Activated CD4-positive, alpha-beta T cell treated with anti-CD3 and anti-CD28 coated beads, Interleukin-2, amount 10 ng/mL, durations not matched to agents 24 days and 14 days (primary cell): Measurements from ENCODE around the gene TSC2. TPM values are rescaled to one million over a fixed set of nuclear protein-coding genes. Genes with fewer than 3 reads are reported as not detected.

ENCODE experiments used
- DNase-seq: peaks from one replicate; pipeline ENCODE4 v3.0.0; 2022
- H3K27ac Mint-ChIP-seq: one replicate; pipeline ENCODE4 v1.8.0; 2022; ENCODE audit warnings: mild to moderate bottlenecking, mixed read lengths
- H3K27me3 Mint-ChIP-seq: one replicate; pipeline ENCODE4 v1.8.0; 2022; ENCODE audit warnings: mixed read lengths
- H3K36me3 Mint-ChIP-seq: one replicate; pipeline ENCODE4 v1.8.0; 2022; ENCODE audit warnings: low read depth, mild to moderate bottlenecking, mixed read lengths
- H3K4me1 Mint-ChIP-seq: one replicate; pipeline ENCODE4 v1.8.0; 2021; ENCODE audit warnings: mixed read lengths
- H3K4me3 Mint-ChIP-seq: one replicate; pipeline ENCODE4 v1.8.0; 2022; ENCODE audit warnings: mild to moderate bottlenecking, moderate library complexity, mixed read lengths
- H3K9me3 Mint-ChIP-seq: one replicate; pipeline ENCODE4 v1.8.0; 2021; ENCODE audit warnings: mixed read lengths
- intact Hi-C: fragments of 100-400 bp; cut with micrococcal nuclease; formaldehyde crosslinking; loops from one replicate; pipeline ENCODE4 v1.15.1; 2023
- total RNA-seq: library from RNA; stranded (reverse); gene quantifications from 2 replicates; pipeline ENCODE4 v1.2.3, GENCODE V29; 2022

Gene TSC2
- total RNA-seq, 1 donor from 2014 or later, result 98.8 TPM

GRCh38 chr16:2019518-2019920 lies 28.3 kb upstream of the TSC2 start, which contains the start of gene NPW:
NPW (plus strand) TSS chr16:2019785.
- Mint-ChIP-seq H3K4me1 (peaks cover 12% of the 10 kb centered on the region), H3K27ac (no peak within 1 kb of the TSS), H3K36me3 (no peaks in the 10 kb centered on the region), H3K27me3 (peaks cover 31% of the 10 kb centered on the region), H3K9me3 (no peaks in the 10 kb centered on the region), H3K4me3 (peak within 1 kb of the TSS; percentile 62)
- intact Hi-C loops, result no loop called here
- peak; percentile 74 for DNase-seq

DNA sequence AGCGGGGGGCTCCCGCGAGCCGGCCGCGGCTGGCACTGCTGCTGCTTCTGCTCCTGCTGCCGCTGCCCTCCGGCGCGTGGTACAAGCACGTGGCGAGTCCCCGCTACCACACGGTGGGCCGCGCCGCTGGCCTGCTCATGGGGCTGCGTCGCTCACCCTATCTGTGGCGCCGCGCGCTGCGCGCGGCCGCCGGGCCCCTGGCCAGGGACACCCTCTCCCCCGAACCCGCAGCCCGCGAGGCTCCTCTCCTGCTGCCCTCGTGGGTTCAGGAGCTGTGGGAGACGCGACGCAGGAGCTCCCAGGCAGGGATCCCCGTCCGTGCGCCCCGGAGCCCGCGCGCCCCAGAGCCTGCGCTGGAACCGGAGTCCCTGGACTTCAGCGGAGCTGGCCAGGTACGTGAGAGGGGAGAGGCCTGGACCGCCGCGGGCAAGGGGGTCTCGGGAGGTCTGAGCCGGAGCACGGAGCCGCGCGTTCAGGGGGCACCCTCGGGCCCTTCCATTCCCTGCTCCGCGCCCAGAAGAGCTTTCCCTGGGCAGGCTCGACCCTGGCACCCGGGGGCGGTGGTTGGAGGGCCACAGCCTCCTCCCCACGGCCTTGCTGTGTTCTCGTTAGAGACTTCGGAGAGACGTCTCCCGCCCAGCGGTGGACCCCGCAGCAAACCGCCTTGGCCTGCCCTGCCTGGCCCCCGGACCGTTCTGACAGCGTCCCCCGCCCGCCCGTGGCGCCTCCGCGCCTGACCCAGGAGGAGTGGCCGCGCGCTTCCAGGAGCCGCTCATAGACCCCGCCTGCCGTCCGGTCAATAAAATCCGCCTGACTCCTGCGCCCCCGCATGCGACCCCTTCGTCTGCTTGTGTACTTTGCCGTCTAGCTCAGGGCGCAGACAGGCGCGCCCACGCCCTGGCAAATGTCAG lies 27.6 kb upstream of the TSC2 start:
- H3K4me3 Mint-ChIP-seq, result peak overlapping the region; percentile 62
- intact Hi-C loops, result no loop called here
- peaks cover 12% of the 10 kb centered on the region for H3K4me1 Mint-ChIP-seq
- no peak overlapping the region for H3K27ac Mint-ChIP-seq
- H3K27me3 Mint-ChIP-seq, result peaks cover 33% of the 10 kb centered on the region
- H3K9me3 Mint-ChIP-seq, result no peaks in the 10 kb centered on the region
- H3K36me3 Mint-ChIP-seq, result no peaks in the 10 kb centered on the region
- DNase-seq, result no peak

- intact Hi-C loops, result loop anchor here (1.0 kb wide), 2 partner anchors 25 to 118 kb away; partner anchors contain the start of genes NTHL1 and TSC2
- no peak for DNase-seq
- Mint-ChIP-seq H3K27me3 (peaks cover 45% of the 10 kb centered on the region), H3K9me3 (no peaks in the 10 kb centered on the region), H3K4me3 (peak overlapping the region; percentile 85), H3K4me1 (peaks cover 12% of the 10 kb centered on the region), H3K27ac (peak overlapping the region; percentile 47), H3K36me3 (no peaks in the 10 kb centered on the region)
Measured at GRCh38 chr16:2022723-2023091, 25.1 kb upstream of the TSC2 start.

DNA sequence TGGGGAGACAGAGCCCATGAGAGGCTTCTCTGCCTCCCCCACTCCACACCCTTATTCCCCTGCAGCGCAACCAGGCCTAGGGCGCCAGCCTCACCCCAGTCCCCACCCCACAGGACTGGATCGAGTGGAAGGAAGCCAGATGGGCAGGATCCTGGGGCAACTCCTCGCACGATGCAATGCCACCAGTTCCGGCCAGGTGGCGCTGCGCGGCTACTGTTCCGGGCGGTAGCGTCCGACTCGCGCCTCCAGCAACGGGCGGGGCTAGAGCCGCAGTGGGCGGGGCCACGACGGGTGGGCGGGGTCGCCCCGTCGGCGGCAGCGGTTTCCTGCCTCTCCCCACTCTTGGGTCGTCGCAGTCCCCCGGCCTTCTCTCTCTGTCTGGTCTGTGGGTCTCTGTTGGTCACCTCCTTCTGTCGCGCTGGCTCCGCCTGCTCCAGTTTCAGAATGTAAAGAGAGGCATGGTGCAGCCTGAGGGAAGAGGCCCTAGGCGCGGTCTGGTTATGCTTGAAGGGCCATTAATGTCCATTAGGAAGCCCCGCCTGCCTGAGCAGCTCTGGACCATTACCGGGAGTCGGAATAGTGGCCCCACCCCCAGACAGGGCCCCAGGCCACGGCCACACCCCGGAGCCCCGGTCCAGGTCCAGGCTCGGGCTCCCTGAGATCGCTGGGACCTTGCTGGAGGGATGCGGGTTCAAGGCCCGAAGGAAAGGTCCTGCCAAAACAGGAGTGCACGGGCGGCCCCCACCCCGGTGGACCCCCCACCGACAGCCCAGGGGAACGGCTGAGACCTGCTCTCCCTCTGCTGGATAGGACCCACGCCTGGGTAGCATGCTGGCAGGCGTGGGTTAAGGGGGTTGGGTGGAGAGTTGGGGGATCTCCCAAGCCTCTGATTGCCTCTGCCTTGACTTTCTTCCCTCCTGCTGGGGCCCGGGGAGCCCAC lies 24.4 kb upstream of the TSC2 start:
- Mint-ChIP-seq H3K27ac (peak overlapping the region; percentile 48), H3K36me3 (no peaks in the 10 kb centered on the region), H3K27me3 (peaks cover 49% of the 10 kb centered on the region), H3K9me3 (no peaks in the 10 kb centered on the region), H3K4me1 (peaks cover 12% of the 10 kb centered on the region), H3K4me3 (peak overlapping the region; percentile 85)
- DNase-seq, result peak; percentile 99
- intact Hi-C loops, result loop anchor here (1.0 kb wide), 2 partner anchors 24 to 117 kb away; partner anchors contain the start of genes NTHL1 and TSC2

DNA sequence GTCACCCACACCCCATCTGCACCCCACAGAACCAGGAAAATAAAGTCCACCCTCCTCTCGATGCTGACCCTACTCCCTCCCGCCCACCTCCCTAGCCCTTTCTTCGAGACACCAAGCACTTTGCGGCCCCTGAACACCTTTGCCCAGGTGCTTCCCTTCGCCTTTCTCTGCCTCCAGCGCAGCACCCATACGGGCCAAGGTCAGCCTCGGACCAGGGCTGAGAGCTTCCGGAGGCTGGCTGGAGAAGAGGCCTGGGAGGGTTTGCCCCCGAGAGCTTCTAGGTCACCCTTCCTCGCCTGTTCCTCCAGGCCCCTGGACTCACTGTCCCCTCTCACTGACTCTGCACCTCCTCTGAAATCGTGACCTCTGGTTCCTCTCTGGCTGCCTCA lies 23.8 kb upstream of the TSC2 start:
- DNase-seq, result no peak
- H3K27me3 Mint-ChIP-seq, result peaks cover 50% of the 10 kb centered on the region
- no peak overlapping the region for H3K27ac Mint-ChIP-seq
- H3K4me3 Mint-ChIP-seq, result no peak overlapping the region
- peaks cover 12% of the 10 kb centered on the region for H3K4me1 Mint-ChIP-seq
- H3K36me3 Mint-ChIP-seq, result no peaks in the 10 kb centered on the region
- no peaks in the 10 kb centered on the region for H3K9me3 Mint-ChIP-seq
- intact Hi-C loops, result no loop called here

- no peaks in the 10 kb centered on the region for H3K9me3 Mint-ChIP-seq
- peaks cover 49% of the 10 kb centered on the region for H3K27me3 Mint-ChIP-seq
- H3K4me3 Mint-ChIP-seq, result no peak overlapping the region
- no peaks in the 10 kb centered on the region for H3K36me3 Mint-ChIP-seq
- no peak overlapping the region for H3K27ac Mint-ChIP-seq
- no peak for DNase-seq
- H3K4me1 Mint-ChIP-seq, result peaks cover 12% of the 10 kb centered on the region
- intact Hi-C loops, result no loop called here
Measured at GRCh38 chr16:2025251-2025650, 22.5 kb upstream of the TSC2 start.

GRCh38 chr16:2025878-2026460 lies 21.8 kb upstream of the TSC2 start:
- intact Hi-C loops, result no loop called here
- Mint-ChIP-seq H3K4me3 (peak overlapping the region; percentile 68), H3K4me1 (peaks cover 9% of the 10 kb centered on the region), H3K27me3 (peaks cover 44% of the 10 kb centered on the region), H3K9me3 (no peaks in the 10 kb centered on the region), H3K27ac (no peak overlapping the region), H3K36me3 (no peaks in the 10 kb centered on the region)
- no peak for DNase-seq

- Mint-ChIP-seq H3K4me3 (peak within 1 kb of the TSS; percentile 68), H3K36me3 (no peaks in the 10 kb centered on the region), H3K27ac (no peak within 1 kb of the TSS), H3K27me3 (peaks cover 41% of the 10 kb centered on the region), H3K4me1 (peaks cover 8% of the 10 kb centered on the region), H3K9me3 (no peaks in the 10 kb centered on the region)
- intact Hi-C loops, result no loop called here
- DNase-seq, result peak; percentile 79
Measured at GRCh38 chr16:2026461-2027023, 21.2 kb upstream of the TSC2 start, which contains the start of gene NHERF2. NHERF2 (plus strand) TSS chr16:2026902; CDS start chr16:2027006, 104 bp downstream.

DNA sequence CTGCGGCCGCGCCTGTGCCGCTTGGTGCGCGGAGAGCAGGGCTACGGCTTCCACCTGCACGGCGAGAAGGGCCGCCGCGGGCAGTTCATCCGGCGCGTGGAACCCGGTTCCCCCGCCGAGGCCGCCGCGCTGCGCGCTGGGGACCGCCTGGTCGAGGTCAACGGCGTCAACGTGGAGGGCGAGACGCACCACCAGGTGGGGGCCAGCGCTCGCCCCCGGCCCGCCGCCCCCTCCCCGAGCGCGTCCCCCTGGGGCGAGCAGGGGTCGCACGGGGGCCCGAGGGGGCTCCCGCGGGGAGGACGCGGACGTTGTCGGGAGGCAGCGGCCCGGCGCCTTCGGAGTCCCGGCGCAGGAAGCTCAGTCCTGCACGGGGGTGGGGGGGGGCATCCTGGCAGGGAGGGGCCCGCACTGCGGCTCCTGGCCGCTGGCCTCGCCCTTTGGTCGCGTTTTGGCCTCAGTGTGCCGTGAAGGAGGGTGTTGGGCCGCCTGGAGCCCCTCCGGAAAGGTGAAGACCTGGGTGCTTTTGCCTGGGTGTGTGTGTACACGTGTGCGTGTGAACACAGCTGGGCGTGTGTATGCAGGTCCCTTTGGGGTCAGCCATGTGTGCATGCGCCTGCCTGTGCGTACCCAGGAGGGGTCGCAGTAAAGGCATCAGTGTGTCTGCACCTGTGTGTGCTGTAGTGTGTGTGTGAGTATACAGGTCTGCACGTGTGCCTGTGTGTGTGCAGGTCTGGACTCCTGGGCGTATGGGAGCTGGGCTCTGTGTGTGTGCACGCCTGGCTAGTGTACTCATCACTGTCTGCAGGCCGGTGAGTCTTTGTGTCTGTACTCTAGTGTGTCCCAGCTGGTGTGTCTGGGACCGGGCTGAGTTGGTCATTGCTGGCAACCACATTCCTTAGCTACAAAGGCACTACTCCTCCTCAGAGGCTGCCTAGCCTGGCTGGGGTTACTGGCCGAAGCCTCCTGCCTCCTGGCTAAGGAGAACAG lies 20.5 kb upstream of the TSC2 start:
- peak; percentile 68 for DNase-seq
- Mint-ChIP-seq H3K36me3 (no peaks in the 10 kb centered on the region), H3K4me1 (peaks cover 7% of the 10 kb centered on the region), H3K4me3 (peak overlapping the region; percentile 61), H3K27me3 (peaks cover 35% of the 10 kb centered on the region), H3K27ac (no peak overlapping the region), H3K9me3 (no peaks in the 10 kb centered on the region)
- intact Hi-C loops, result no loop called here

DNA sequence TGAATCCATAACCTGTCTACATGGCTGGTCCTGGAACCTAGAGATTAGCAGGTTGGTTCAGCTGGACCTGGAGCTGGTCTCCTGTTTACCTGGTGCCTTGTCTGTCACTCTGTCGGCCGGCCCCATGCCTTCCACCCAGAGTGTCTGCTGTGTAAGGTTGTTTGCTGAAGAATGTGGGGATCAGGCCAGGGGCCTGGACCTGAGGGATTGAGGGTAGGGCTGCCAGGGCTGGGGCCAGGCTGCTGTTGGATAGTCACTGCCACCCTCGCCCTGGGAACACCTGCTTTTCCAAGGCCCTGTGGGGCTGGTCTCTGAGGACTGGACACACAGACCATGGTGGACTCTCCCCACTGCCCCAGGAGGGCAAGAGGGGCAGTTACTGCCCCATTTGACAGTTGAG lies 19.6 kb upstream of the TSC2 start:
- peaks cover 2% of the 10 kb centered on the region for H3K4me1 Mint-ChIP-seq
- intact Hi-C loops, result no loop called here
- peaks cover 28% of the 10 kb centered on the region for H3K27me3 Mint-ChIP-seq
- no peak overlapping the region for H3K27ac Mint-ChIP-seq
- no peaks in the 10 kb centered on the region for H3K36me3 Mint-ChIP-seq
- no peaks in the 10 kb centered on the region for H3K9me3 Mint-ChIP-seq
- no peak overlapping the region for H3K4me3 Mint-ChIP-seq
- DNase-seq, result no peak

- no peaks in the 10 kb centered on the region for H3K36me3 Mint-ChIP-seq
- H3K9me3 Mint-ChIP-seq, result no peaks in the 10 kb centered on the region
- no peaks in the 10 kb centered on the region for H3K4me1 Mint-ChIP-seq
- H3K27ac Mint-ChIP-seq, result no peak overlapping the region
- no peak overlapping the region for H3K4me3 Mint-ChIP-seq
- intact Hi-C loops, result no loop called here
- no peak for DNase-seq
- H3K27me3 Mint-ChIP-seq, result peaks cover 28% of the 10 kb centered on the region
Measured at GRCh38 chr16:2028620-2029220, 19.1 kb upstream of the TSC2 start.

GRCh38 chr16:2029350-2029749 lies 18.4 kb upstream of the TSC2 start:
- Mint-ChIP-seq H3K9me3 (no peaks in the 10 kb centered on the region), H3K36me3 (no peaks in the 10 kb centered on the region), H3K27me3 (peaks cover 28% of the 10 kb centered on the region), H3K4me1 (no peaks in the 10 kb centered on the region), H3K27ac (no peak overlapping the region), H3K4me3 (no peak overlapping the region)
- intact Hi-C loops, result no loop called here
- no peak for DNase-seq
